Caki2 (cell line): ENCODE measurements around the gene RPL34. TPM values are rescaled to one million over a fixed set of nuclear protein-coding genes. Genes with fewer than 3 reads are reported as not detected.

Experiments used
- DNase-seq: peaks from one replicate; pipeline ENCODE4 v3.0.0-alpha.2; 2015; ENCODE audit warnings: low read depth
- in situ Hi-C: cut with HindIII; loops from 2 replicates; pipeline ENCODE4 v1.10.0; 2016; ENCODE audit warnings: low sequenced_read_pairs, low pct_unique_long_range_greater_than_20kb, mixed read lengths
- total RNA-seq: library from RNA; depleted of rRNA; stranded (reverse); fragments of >200 nt; shearing (Covaris generic); gene quantifications from 2 replicates; pipeline ENCODE4 v1.2.3, GENCODE V29; 2014; ENCODE audit warnings: low replicate concordance

RPL34 gene
- total RNA-seq, 1 experiment from 2014 or later = 531 TPM

GRCh38 chr4:108620933-108621905 lies 843 bp downstream of the RPL34 start:
- in situ Hi-C loops = no loop called here
- DNase-seq = no peak

DNA sequence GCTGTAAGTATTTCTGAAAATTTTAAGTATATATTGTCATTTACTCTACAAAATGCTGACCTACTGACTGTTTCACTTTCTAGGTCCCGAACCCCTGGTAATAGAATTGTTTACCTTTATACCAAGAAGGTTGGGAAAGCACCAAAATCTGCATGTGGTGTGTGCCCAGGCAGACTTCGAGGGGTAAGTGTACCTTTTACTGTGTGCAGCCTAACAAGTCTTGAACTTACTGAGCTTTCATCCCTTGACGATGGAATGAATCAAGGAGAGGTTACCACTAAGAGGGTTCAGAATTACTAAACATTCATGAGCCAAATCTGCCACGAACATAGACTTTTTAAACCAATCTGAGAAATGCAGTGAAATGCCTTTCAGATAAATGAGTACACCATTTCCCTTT lies 1.6 kb downstream of the RPL34 start:
- in situ Hi-C loops = no loop called here

GRCh38 chr4:108622828-108623227 lies 2.5 kb downstream of the RPL34 start:
- DNase-seq = no peak
- in situ Hi-C loops = no loop called here

More for the DNA sequence above, 1.6 kb downstream of the RPL34 start:
- DNase-seq = no peak

- in situ Hi-C loops = no loop called here
- DNase-seq = no peak
Measured at GRCh38 chr4:108624263-108625056, 4.1 kb downstream of the RPL34 start.

DNA sequence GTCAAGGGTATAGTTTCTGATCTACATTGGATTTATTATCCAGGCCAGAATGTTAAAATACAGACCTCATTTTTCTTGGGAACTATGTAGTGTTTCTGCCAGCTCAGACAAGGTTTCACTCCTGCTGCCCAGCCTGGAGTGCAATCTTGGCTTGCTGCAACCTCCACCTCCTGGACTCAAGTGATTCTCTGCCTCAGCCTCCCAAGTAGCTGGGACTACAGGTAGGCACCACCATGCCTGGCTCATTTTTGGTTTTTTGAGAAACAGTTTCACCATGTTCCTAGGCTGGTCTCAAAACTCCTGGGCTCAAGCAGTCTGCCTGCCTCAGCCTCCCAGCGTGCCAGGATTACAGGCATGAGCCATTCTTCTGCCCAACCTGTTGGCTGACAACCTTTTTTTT lies 5.7 kb downstream of the RPL34 start:
- DNase-seq = no peak
- in situ Hi-C loops = no loop called here

GRCh38 chr4:108628411-108628810 lies 8.0 kb downstream of the RPL34 start:
- in situ Hi-C loops = no loop called here
- DNase-seq = no peak

GRCh38 chr4:108635070-108635655 lies 14.8 kb downstream of the RPL34 start:
- no peak for DNase-seq
- in situ Hi-C loops = no loop called here

DNA sequence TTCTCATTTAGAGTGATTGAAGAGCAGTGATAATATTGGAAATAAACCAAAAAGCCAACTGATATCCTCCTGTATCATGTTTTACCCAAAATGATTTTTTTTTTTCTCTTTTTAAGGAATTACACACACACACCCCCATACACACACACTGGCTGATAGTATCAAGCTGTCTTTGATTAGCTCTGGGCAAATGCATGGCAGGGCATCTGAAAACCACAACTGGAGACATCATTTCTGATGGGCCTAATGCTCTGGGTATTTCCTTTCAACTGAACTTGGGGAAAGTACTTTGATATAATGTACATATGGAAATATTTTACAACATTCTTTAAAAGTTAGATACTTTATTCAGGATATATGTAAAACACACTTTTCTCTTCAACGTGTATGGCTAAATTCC lies 15.9 kb downstream of the RPL34 start:
- no peak for DNase-seq
- in situ Hi-C loops = no loop called here

- in situ Hi-C loops = no loop called here
- DNase-seq = no peak
Measured at GRCh38 chr4:108637856-108638255, 17.5 kb downstream of the RPL34 start.

- DNase-seq = no peak
- in situ Hi-C loops = no loop called here
Measured at GRCh38 chr4:108644237-108644636, 23.9 kb downstream of the RPL34 start.

DNA sequence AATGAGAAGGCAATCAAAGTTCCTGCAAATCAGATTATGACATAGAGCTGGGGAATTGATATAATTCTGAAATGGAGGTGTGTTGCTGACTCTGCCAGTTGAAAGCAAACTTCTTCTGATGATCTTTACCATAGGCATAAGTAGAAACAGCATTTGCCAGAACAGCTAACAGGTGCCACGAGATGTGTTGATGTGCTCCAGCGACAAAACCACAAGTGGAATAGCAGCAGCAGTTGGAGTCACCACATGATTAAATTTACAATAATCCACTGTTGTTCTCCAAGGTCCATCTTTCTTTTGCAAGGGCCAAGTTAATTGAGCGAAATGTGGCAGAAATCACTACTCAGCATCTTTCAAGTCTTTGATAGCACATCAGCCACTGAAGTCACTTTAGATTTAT lies 26.3 kb downstream of the RPL34 start:
- no peak for DNase-seq
- in situ Hi-C loops = no loop called here

DNA sequence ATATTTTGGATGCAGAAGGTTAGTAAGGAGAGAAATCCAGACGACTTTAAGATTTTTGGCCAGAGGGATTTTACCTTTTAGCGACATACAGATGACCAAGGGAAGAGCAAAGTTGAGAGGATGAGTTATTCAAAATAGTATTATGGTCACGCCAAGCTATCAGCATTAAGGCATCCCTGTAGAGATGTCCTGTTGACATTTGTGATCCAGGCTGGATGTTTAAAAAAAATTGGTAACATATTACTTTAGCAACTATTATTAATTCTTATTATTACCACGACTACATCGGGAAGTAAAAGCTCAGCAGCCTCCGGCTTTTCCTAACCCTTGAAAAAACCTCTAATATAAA lies 29.5 kb downstream of the RPL34 start:
- in situ Hi-C loops = no loop called here
- DNase-seq = no peak

- DNase-seq = peak; percentile 86
- in situ Hi-C loops = no loop called here
Measured at GRCh38 chr4:108650212-108651013, 30.0 kb downstream of the RPL34 start, which contains the start of gene OSTC. Gene OSTC (plus strand): TSS chr4:108650599. CDS start chr4:108650656, 57 bp downstream.

DNA sequence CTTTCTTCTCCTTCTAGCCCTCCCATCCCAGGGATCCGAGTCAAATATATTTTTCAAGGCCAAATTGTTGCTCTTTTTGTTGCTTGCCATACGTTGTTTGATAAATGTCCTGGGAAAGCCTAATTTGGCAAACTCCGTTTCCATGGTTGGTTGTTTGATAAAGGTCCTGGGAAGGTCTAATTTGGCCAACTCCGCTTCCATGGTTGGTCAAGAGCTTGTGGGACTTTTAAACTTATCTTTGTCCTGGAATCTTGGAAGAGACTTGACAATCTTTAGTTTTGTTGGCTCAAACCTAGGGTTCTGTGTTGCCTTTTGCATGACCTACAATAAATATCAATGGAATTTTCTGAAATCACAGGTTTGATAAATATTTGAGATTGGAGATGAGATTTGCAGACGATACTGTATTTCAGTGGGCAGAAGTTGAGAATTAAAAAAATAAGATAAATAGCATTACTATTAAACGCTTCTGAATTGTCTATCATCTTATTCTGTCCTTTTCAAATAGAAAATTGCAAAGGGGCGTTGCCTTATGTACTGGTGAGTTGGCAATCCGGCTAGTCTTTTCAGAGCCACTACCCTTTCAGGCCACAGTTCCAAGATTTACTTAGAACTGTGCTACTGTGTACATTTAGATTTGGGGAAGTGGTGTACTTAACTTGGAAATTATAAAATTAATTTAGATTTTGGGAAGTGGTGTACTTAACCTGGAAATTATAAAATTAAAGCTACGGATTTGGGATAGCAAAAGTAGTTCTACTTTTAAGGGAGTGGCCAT lies 30.8 kb downstream of the RPL34 start:
- in situ Hi-C loops = no loop called here
- peak; percentile 19 for DNase-seq

DNA sequence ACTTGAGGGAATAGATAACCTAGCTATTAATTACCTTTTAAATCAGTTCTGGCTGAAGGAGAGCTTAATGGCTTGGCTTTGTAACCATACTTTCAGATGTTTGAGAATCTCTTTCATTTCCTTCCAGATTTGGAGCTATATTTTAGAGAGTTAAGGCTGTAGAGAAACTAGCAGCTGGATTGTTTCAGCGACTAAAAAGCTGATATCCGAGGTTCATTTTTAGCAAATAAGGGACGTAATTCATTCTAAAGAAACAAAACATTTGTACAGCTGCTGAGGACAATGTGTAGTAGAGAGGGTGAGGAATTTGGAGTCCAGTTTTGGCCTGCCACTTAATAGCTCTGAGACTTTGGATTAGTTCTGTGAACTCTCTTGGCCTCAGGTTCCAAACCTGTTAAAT lies 42.3 kb downstream of the RPL34 start:
- in situ Hi-C loops = no loop called here
- DNase-seq = no peak

GRCh38 chr4:108674356-108674977 lies 54.1 kb downstream of the RPL34 start:
- DNase-seq = no peak
- in situ Hi-C loops = no loop called here
